T-helper 2 cell treated with Interferon-gamma antibody and Interleukin-4, amounts not matched to agents 5 μg/mL and 100 μg/mL, for 36 hours (primary cell): ENCODE measurements around the gene CRB3.

Experiments used
- DNase-seq: peaks from one replicate; pipeline ENCODE4 v3.0.0; 2021; ENCODE audit warnings: low spot score
- H3K27ac Mint-ChIP-seq: one replicate; pipeline ENCODE4 v1.8.0; 2021; ENCODE audit warnings: mild to moderate bottlenecking, mixed read lengths
- H3K27me3 Mint-ChIP-seq: one replicate; pipeline ENCODE4 v1.8.0; 2021; ENCODE audit warnings: low read depth, mixed read lengths
- H3K36me3 Mint-ChIP-seq: one replicate; pipeline ENCODE4 v1.8.0; 2021; ENCODE audit warnings: low read depth, mixed read lengths
- H3K4me1 Mint-ChIP-seq: one replicate; pipeline ENCODE4 v1.8.0; 2021; ENCODE audit warnings: low read depth, mixed read lengths
- H3K4me3 Mint-ChIP-seq: one replicate; pipeline ENCODE4 v1.8.0; 2022; ENCODE audit warnings: mild to moderate bottlenecking, moderate library complexity, mixed read lengths
- H3K9me3 Mint-ChIP-seq: one replicate; pipeline ENCODE4 v1.8.0; 2021; ENCODE audit warnings: mixed read lengths

Gene CRB3, protein sequence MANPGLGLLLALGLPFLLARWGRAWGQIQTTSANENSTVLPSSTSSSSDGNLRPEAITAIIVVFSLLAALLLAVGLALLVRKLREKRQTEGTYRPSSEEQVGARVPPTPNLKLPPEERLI

DNA sequence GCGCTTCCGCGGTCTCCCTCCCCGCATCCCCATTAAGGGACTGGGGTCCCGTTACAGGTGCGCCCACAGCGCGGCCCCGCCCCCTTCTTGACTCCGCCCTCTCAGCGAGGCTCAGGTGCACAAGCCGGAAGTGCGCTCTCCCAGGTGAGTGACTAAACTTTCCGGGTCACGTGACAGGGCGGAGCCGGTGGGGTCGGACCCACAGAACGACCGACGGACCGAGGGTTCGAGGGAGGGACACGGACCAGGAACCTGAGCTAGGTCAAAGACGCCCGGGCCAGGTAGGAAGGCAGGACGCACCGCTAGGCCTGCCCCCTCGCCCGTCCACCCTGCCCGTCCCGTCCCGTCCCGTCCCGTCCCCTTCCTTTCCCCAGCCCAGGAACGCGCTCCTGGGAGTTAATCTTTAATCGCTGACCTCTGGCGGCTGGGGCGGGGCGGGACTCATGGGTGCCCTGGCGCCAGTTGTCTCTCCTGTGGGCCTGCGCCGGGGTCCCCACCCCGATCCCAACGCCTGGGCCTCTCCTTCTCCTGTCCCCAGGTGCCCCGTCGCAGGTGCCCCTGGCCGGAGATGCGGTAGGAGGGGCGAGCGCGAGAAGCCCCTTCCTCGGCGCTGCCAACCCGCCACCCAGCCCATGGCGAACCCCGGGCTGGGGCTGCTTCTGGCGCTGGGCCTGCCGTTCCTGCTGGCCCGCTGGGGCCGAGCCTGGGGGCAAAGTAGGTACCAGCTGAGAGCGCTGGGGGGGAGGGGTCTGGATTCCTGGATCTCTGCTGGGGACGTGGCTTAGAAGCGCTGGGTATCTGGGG is at the start of gene CRB3:
Gene CRB3 (plus strand): TSS at position 202 of the 804 bp plus-strand sequence. CDS start 431 bp downstream, at position 633.
- Mint-ChIP-seq H3K4me1 (peaks cover 5% of the 10 kb centered on the region), H3K4me3 (no peak within 1 kb of the TSS), H3K36me3 (peaks cover 11% of the 10 kb centered on the region), H3K27me3 (peaks cover 3% of the 10 kb centered on the region), H3K9me3 (no peaks in the 10 kb centered on the region), H3K27ac (no peak within 1 kb of the TSS)
- DNase-seq: no peak

DNA sequence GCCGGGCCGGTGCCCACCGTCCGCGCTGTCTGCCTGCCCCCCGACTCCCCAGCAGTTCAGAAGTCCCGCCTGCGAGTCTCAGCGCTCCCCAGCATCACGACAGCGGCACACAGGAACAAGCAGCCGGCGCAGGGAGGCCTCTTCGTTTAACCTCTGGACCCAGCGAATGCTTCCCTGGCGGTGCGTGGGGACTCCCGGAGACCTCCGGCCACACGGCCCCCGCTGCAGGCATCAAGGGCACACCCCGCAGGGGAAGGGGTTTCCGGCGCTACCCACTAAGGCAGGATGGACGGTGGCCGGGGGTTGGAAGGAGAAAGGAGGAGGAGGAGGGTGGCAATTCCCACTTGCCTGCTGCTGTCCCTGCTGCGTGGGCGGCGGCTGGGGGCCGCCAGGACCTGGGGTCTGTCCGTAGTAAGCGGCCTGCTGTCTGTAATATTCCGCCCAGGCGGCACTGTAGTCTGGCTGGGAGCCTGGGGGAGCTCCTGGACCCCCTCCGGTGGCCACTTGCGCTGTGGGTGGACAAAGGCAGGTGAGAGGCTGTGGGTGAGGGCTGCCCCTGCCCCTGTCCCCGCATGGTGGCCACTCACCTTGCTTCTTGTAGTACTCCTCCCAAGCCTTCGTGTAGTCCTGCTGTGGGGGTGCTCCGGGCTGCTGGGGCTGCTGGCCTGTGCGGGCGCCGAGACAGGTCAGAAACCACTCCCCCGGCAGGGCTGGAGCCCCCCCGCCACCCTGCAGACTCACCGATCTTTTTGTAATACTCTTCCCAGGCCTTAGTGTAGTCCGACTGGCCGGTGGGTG is 49.1 kb upstream of the CRB3 start:
- H3K4me1 Mint-ChIP-seq: peaks cover 1% of the 10 kb centered on the region
- no peak overlapping the region for H3K27ac Mint-ChIP-seq
- H3K9me3 Mint-ChIP-seq: no peaks in the 10 kb centered on the region
- no peaks in the 10 kb centered on the region for H3K27me3 Mint-ChIP-seq
- no peak overlapping the region for H3K4me3 Mint-ChIP-seq
- H3K36me3 Mint-ChIP-seq: peaks cover 39% of the 10 kb centered on the region
- DNase-seq: no peak

DNA sequence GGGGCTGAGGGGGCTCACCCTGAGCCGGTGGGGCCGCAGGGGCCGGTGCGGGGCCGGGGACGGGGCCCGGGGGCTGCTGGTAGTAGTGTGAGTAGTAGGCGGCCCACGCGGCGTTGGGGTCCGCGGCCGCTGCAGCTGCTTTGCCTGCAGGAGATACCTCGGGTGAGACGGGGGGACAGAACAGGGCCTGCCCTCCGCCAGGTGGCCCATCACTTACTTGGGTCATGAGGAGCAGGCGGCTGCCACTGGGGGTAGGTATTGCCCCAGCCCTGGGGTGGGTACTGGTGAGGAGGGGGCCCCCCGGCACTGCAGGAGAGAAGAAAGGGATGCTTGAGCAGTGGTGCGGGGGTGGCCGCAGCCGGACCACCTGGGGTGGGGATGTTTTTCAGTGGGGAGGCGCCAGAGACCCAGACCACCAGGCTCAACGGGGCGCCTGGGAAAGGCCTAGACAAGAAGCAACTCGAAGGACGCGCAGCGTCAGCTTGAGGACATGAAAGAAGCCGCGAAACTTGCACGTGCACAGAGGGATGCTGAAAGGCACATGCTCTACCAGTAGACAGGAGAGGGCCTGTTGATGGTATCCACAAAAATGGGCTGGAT is 48.4 kb upstream of the CRB3 start:
- H3K4me1 Mint-ChIP-seq: peaks cover 1% of the 10 kb centered on the region
- no peak for DNase-seq
- H3K9me3 Mint-ChIP-seq: no peaks in the 10 kb centered on the region
- no peak overlapping the region for H3K27ac Mint-ChIP-seq
- no peaks in the 10 kb centered on the region for H3K27me3 Mint-ChIP-seq
- peaks cover 44% of the 10 kb centered on the region for H3K36me3 Mint-ChIP-seq
- no peak overlapping the region for H3K4me3 Mint-ChIP-seq

DNA sequence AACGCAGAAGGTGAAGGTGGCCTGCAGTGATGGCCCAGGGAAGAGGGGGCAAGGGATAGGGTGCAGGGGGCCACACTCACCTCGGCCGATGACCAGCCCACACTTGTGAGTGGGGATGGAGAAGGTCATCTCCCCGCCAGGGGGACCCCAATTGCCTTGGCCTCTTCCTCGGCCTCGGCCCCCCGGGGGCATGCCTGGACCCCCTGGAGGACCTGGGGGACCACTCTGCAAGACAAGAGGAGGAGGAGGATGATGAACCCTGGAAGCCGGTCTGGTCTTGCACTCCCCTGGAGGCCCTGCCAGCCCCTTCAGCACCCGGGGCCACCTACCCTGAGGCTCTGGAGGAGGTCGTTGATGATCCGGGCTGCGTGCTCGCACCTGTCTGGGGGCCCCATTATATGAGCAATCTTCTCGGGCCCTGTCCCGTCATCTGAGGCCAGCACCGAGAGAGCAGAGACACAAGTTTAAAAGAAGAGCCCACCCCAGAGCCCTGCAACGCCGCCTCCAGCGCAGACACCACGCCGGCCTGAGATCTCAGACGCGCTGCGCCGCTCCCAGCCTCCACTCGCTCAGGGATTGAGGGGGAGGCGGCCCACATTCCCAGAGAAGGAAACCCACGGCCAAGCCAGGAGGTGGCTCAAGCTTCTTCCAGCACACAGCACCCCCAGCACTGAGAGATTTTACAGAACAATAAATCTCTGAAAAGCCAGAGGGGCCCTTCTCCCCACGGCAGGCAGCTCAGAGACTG is 47.2 kb upstream of the CRB3 start:
- peaks cover 1% of the 10 kb centered on the region for H3K4me1 Mint-ChIP-seq
- H3K27me3 Mint-ChIP-seq: no peaks in the 10 kb centered on the region
- peaks cover 49% of the 10 kb centered on the region for H3K36me3 Mint-ChIP-seq
- H3K9me3 Mint-ChIP-seq: no peaks in the 10 kb centered on the region
- H3K27ac Mint-ChIP-seq: no peak overlapping the region
- no peak overlapping the region for H3K4me3 Mint-ChIP-seq
- DNase-seq: no peak

DNA sequence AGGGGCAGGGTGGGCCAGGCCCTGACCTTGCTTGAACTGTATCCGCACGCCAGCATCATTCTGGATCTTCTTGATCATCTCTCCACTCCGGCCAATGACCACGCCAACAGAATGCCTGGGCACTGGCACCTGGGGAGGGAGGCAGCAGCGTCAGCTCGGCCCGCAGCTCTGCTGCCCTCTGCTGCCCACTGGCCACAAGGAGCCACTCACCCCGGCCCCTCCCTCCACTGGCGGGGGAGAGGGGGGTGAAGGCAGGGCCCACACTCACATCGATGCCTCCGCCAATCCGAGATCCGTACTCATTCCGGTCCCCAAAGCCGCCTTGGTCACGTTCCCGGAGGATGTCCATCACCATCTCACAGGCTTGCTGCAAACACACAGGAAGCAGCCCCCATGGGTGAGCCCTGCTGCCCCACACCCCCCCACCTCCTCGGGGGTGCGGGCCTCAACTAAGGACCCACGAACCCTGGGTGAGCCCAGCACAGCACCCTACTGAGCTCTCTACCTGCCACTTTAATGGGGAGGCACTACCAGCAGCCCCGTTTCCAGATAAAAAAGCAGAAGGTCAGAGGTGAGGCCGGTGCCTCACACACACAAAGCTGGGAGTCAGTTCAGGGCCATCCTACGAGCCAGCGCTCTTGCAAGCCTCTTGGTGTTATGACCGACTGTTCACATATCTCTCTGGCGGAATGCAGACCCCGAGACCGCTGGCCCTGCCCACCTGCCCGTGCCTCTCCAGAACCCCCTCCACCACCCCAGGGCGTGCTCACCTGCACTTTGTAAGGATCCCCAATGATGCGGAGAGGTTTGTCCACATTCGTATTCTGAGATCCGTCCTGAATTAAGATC is 46.1 kb upstream of the CRB3 start:
- H3K4me1 Mint-ChIP-seq: peaks cover 10% of the 10 kb centered on the region
- H3K27ac Mint-ChIP-seq: no peak overlapping the region
- no peaks in the 10 kb centered on the region for H3K9me3 Mint-ChIP-seq
- no peak for DNase-seq
- no peaks in the 10 kb centered on the region for H3K27me3 Mint-ChIP-seq
- no peak overlapping the region for H3K4me3 Mint-ChIP-seq
- peaks cover 56% of the 10 kb centered on the region for H3K36me3 Mint-ChIP-seq

DNA sequence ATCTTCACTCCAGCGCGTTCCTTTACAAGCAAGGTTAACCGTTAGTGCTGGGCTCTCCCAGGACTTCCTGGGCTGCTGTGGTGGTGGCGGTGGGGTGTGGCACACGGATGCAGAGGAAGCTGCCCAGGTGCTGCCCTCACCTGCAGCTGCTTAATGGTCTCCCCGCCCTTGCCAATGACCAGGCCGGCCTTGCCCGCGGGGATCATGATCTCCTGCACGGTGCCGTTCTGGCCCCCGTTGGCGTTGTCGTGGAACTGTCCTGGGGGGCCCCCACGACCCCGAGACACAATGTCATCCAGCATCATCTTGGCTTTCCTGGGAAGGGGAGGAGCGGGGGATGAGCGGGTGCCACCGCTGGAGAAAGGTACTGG is 45.5 kb upstream of the CRB3 start:
- H3K36me3 Mint-ChIP-seq: peaks cover 58% of the 10 kb centered on the region
- H3K27ac Mint-ChIP-seq: no peak overlapping the region

DNA sequence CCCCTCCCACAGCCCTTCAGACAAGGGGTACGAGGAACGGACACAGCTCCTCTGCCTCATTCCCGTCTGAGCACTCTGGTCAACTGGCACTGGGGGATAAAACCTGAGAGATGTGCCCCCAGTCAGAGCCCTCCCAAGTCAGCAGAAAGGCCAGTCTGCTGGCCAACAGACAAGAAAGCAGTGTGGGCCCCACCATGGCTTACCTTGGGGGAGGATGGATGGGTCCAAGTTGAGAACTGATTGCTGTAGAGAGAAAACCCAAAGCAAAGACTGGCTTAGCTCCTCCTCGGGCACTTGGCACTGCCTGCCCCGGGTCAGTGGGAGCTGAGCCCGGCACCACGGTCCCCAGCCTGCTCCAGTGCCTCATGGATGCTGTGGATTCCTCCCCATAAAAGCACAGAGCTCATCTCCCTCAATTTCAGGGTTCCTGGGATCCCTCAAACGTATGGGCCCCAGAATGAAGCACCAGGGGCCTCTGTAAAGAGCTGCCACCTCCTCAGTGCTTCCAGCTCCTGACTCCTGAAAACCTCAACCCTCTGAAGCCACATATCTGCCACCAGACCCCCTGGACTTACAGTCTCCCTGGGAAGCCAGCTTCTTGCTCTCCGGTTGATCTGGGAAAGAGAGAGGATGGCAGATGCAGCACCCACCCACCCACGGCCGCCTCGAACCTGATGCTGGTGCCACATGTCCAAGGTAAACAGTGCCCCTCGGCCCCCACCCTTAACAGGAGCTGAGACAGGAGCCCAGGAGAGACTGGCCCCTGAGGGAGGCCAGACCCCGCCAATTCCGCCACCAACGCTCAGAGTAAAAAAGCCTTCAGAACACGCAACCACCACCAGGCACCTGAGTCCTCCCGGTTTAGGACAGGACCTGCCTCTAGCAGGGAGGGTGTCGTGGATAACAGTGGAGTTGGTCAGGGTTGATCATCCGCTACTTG is 42.7 kb upstream of the CRB3 start:
- Mint-ChIP-seq H3K36me3 (peaks cover 49% of the 10 kb centered on the region), H3K27me3 (no peaks in the 10 kb centered on the region), H3K27ac (no peak overlapping the region), H3K4me3 (no peak overlapping the region), H3K9me3 (peaks cover 3% of the 10 kb centered on the region), H3K4me1 (peaks cover 24% of the 10 kb centered on the region)
- DNase-seq: no peak

More for the DNA sequence above, 45.5 kb upstream of the CRB3 start:
- H3K9me3 Mint-ChIP-seq: no peaks in the 10 kb centered on the region
- DNase-seq: no peak
- H3K4me1 Mint-ChIP-seq: peaks cover 16% of the 10 kb centered on the region
- no peak overlapping the region for H3K4me3 Mint-ChIP-seq
- no peaks in the 10 kb centered on the region for H3K27me3 Mint-ChIP-seq

DNA sequence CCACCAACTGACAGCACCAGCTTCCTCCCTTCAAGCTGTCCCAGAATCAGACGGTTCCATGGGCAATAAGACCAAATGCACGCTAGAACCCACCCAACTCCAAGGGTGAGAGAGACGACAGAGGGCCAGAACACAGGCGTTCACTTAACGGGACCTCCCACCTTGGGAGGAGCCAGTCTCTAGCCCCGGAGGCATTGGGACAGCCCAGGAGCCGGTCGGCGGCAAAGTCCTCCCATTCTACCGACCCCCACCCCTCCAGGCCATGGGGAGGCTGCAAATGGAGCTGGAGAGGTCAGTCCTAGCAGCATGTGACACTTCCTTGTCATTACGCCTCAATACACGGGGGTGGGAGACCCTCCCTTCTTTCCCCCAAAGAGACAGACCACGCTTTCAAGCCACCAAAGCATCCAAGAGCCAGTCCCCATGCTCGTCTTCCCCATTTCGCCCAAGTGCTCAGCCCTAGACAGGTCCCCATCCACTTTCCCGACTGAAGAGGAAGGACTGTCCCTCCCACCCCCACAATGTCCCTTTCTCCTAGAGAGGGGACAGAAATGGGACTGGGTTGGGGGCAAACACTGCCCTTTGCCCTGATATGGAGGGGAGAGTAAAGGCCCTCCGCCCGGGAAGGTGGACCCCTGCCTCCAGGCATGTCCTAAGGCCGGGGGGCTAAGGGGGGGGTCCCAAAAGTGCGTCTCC is 40.4 kb upstream of the CRB3 start:
- Mint-ChIP-seq H3K4me1 (peaks cover 24% of the 10 kb centered on the region), H3K9me3 (peaks cover 3% of the 10 kb centered on the region), H3K27me3 (no peaks in the 10 kb centered on the region), H3K36me3 (peaks cover 34% of the 10 kb centered on the region), H3K27ac (peak overlapping the region; percentile 79), H3K4me3 (peak overlapping the region; percentile 94)
- DNase-seq: peak; percentile 40

DNA sequence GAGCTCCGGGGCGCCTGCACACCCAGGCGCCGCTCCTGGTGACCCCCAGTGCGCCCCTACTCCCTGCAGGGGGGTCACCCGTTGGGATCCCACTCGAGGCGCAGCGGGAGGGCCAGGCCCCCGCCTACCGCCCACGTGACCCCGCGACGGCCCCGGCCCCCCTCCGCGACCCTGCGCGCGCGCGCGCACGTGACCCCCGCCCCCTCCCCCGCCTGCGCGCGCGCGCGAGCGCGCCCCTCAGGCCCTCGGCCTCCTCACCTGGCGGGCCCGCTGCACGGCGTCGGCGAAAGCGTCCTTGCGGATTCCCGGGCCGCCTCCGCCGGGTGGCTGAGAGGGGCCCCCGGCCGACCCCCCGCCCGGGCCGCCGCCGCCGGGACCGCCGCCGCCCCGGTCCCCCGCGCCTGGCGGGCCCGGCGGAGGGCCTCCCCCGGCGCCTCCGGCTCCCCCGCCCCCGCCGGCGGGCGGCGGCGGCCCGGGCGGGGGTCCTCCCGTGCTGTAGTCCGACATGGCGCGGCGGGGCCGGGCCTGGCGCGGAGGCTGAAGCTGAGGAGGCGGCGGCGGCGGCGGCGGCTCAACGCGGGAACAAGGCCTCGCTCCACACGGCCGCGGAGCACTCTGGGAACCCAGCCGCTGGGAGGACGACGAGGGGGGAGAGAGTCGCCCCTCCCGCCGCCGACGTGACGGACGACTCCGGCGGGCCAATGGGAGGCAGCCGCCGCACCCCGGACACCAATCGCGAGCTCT is 39.7 kb upstream of the CRB3 start, which contains the start of gene KHSRP:
Gene KHSRP (minus strand): TSS at position 617 of the 744 bp plus-strand sequence. CDS start 110 bp downstream, at position 507.
- Mint-ChIP-seq H3K36me3 (peaks cover 29% of the 10 kb centered on the region), H3K9me3 (peaks cover 3% of the 10 kb centered on the region), H3K27ac (peak within 1 kb of the TSS; percentile 87), H3K27me3 (no peaks in the 10 kb centered on the region), H3K4me1 (peaks cover 24% of the 10 kb centered on the region), H3K4me3 (peak within 1 kb of the TSS; percentile 94)
- DNase-seq: peak; percentile 9

DNA sequence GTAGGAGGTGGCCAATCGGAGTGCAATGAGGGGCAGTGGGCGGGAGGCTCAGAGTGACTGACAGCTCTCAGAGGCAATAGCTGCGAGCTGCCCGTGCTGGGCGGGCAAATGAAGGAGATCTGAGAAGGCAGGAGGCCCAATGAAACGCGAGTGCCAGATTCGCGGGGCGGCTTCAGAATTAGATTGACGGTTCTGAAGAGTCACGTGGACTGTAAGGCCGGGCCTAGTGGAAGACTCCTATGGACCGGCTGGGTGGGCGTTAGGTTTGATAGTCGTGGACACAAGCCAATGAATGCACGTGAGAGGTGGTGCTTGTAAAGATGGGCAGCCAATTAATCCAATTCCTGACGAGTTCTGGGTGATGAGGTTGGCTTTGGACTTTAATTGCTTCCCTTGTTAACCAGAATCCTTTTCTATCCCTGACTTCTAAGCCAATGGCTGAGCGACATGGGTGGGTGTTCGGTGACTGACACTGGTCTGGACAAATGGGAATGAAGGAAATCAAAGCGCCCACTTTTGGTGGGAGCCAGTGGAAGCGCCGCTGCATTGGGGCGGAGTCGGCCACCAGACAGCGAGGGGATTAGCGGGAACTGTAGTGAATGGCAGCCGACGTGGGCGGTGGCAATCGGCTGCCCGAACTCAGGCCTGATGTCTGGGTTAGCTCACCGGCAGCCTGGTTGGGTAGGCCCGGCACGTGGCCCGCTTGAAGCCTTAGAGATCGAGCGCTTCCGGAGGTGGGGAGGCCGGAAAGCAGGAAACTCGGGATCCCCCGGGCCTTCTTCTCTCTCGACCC is 38.9 kb upstream of the CRB3 start:
- Mint-ChIP-seq H3K9me3 (peaks cover 3% of the 10 kb centered on the region), H3K36me3 (peaks cover 24% of the 10 kb centered on the region), H3K27me3 (no peaks in the 10 kb centered on the region), H3K4me3 (peak overlapping the region; percentile 75), H3K4me1 (peaks cover 22% of the 10 kb centered on the region), H3K27ac (peak overlapping the region; percentile 87)
- peak; percentile 100 for DNase-seq
